Mucosa of rectum (tissue), 2 donors: ENCODE results near the gene ELP1.
"Not testable (repeated sequence)": the region's sequence is repeated elsewhere in the genome, so short reads cannot be mapped to it uniquely, and the experiment has no call there.

Experiments
- H3K27ac ChIP-seq, 2 donors: one replicate each; pipeline ENCODE4 v1.7.0; 2013; ENCODE audit warnings: inconsistent platforms in 2 of 2, low read depth in 2 of 2, low read length in 2 of 2
- H3K27me3 ChIP-seq, 2 donors: one replicate each; pipeline ENCODE4 v1.7.0; 2013; ENCODE audit warnings: low read length in 2 of 2; ENCODE audit not compliant: control insufficient read depth in 2 of 2, insufficient read depth in 2 of 2
- H3K36me3 ChIP-seq, 2 donors: one replicate each; pipeline ENCODE4 v1.7.0; 2013; ENCODE audit warnings: low read length in 2 of 2; ENCODE audit not compliant: control insufficient read depth in 2 of 2, insufficient read depth in 2 of 2
- H3K4me1 ChIP-seq, 2 donors: one replicate each; pipeline ENCODE4 v1.7.0; 2013; ENCODE audit warnings: low read length in 2 of 2, mild to moderate bottlenecking in 1 of 2; ENCODE audit not compliant: control insufficient read depth in 2 of 2, insufficient read depth in 2 of 2
- H3K4me3 ChIP-seq, 2 donors: one replicate each; pipeline ENCODE4 v1.7.0; 2013; ENCODE audit warnings: low read length in 2 of 2
- H3K9ac ChIP-seq, 2 donors: one replicate each; pipeline ENCODE4 v1.7.0; 2013; ENCODE audit warnings: low read length in 2 of 2, low read depth in 1 of 2, mild to moderate bottlenecking in 1 of 2
- H3K9me3 ChIP-seq, 2 donors: one replicate each; pipeline ENCODE4 v1.7.0; 2013; ENCODE audit warnings: low read length in 2 of 2; ENCODE audit not compliant: control insufficient read depth in 2 of 2
- donor health status: healthy.
- donor health status: Normal muscosa, but diverticular disease.

ELP1 gene

GRCh38 chr9:108904161-108904560, 29.8 kb downstream of the ELP1 start:
- Histone ChIP-seq H3K4me1 (no peaks in the 10 kb centered on the region), H3K9me3 (no peaks in the 10 kb centered on the region), H3K9ac (no peak overlapping the region), H3K4me3 (no peak overlapping the region), H3K27me3 (no peaks in the 10 kb centered on the region), H3K36me3 (peaks cover 63 to 77% of the 10 kb centered on the region in 2 donors), H3K27ac (no peak overlapping the region)

GRCh38 chr9:108903420-108904103, 30.4 kb downstream of the ELP1 start:
- Histone ChIP-seq H3K36me3 (peaks cover 57 to 78% of the 10 kb centered on the region in 2 donors), H3K27me3 (no peaks in the 10 kb centered on the region), H3K4me3 (no peak overlapping the region), H3K9me3 (no peaks in the 10 kb centered on the region), H3K27ac (no peak overlapping the region), H3K9ac (no peak overlapping the region), H3K4me1 (no peaks in the 10 kb centered on the region)

GRCh38 chr9:108900176-108900575, 33.7 kb downstream of the ELP1 start:
- Histone ChIP-seq H3K9me3 (no peaks in the 10 kb centered on the region), H3K4me1 (no peaks in the 10 kb centered on the region), H3K27me3 (no peaks in the 10 kb centered on the region), H3K36me3 (peaks cover 59 to 76% of the 10 kb centered on the region in 2 donors), H3K27ac (no peak overlapping the region), H3K9ac (no peak overlapping the region), H3K4me3 (no peak overlapping the region)

GRCh38 chr9:108899023-108899695, 34.8 kb downstream of the ELP1 start:
- H3K4me3 ChIP-seq, H3K9me3 ChIP-seq, H3K27ac ChIP-seq, H3K9ac ChIP-seq, H3K27me3 ChIP-seq, H3K4me1 ChIP-seq: not testable (repeated sequence)
- H3K36me3 ChIP-seq, result peaks cover 60 to 74% of the 10 kb centered on the region in 2 donors

- Histone ChIP-seq H3K9ac (no peak overlapping the region), H3K27me3 (no peaks in the 10 kb centered on the region), H3K4me3 (no peak overlapping the region), H3K27ac (no peak overlapping the region), H3K9me3 (no peaks in the 10 kb centered on the region), H3K36me3 (peaks cover 61 to 76% of the 10 kb centered on the region in 2 donors), H3K4me1 (no peaks in the 10 kb centered on the region)
Measured at GRCh38 chr9:108897324-108898096, 36.4 kb downstream of the ELP1 start.

GRCh38 chr9:108894225-108894997, 39.5 kb downstream of the ELP1 start:
- H3K4me3 ChIP-seq, result no peak overlapping the region
- peaks cover 65 to 82% of the 10 kb centered on the region in 2 donors for H3K36me3 ChIP-seq
- H3K27me3 ChIP-seq, result no peaks in the 10 kb centered on the region
- H3K4me1 ChIP-seq, result no peaks in the 10 kb centered on the region
- no peak overlapping the region for H3K27ac ChIP-seq
- H3K9me3 ChIP-seq, result no peaks in the 10 kb centered on the region
- H3K9ac ChIP-seq, result no peak overlapping the region

GRCh38 chr9:108889649-108890067, 44.3 kb downstream of the ELP1 start:
- no peak overlapping the region for H3K4me3 ChIP-seq
- peaks cover 54 to 61% of the 10 kb centered on the region in 2 donors for H3K36me3 ChIP-seq
- H3K9me3 ChIP-seq, result no peaks in the 10 kb centered on the region
- no peaks in the 10 kb centered on the region for H3K27me3 ChIP-seq
- no peak overlapping the region for H3K9ac ChIP-seq
- H3K4me1 ChIP-seq, result peaks cover 0 to 2% of the 10 kb centered on the region in 2 donors
- no peak overlapping the region for H3K27ac ChIP-seq

GRCh38 chr9:108886594-108887271, 47.2 kb downstream of the ELP1 start:
- not testable (repeated sequence) for H3K27me3 ChIP-seq, H3K4me3 ChIP-seq
- peaks cover 41 to 43% of the 10 kb centered on the region in 2 donors for H3K36me3 ChIP-seq

GRCh38 chr9:108885643-108886348, 48.1 kb downstream of the ELP1 start:
- Histone ChIP-seq H3K9me3 (no peaks in the 10 kb centered on the region), H3K27ac (no peak overlapping the region), H3K4me3 (no peak overlapping the region), H3K36me3 (peaks cover 33 to 38% of the 10 kb centered on the region in 2 donors), H3K4me1 (peaks cover 0 to 2% of the 10 kb centered on the region in 2 donors), H3K9ac (no peak overlapping the region), H3K27me3 (no peaks in the 10 kb centered on the region)

More at GRCh38 chr9:108886594-108887271, 47.2 kb downstream of the ELP1 start:
- H3K9ac ChIP-seq, H3K4me1 ChIP-seq, H3K9me3 ChIP-seq, H3K27ac ChIP-seq: not testable (repeated sequence)
